HCT116 (cell line): ENCODE measurements around the gene RASAL2.

Experiments
- POLR2A ChIP-seq: IDR thresholded peaks from 2 replicates; pipeline ENCODE4 v1.7.0; 2011; ENCODE audit warnings: borderline replicate concordance; ENCODE audit not compliant: insufficient read depth, insufficient read length; ENCODE audit errors: extremely low read depth
- TF ChIP-seq, protein P1 (sequence below), 3 experiments: fragments of 200-600 bp in 1 of 3; sonication (generic) in 1 of 3; IDR thresholded peaks in 2 of 3; conservative IDR thresholded peaks in 1 of 3; 2 replicates each; pipeline ENCODE4 v1.5.1; 2012 to 2017; ENCODE audit warnings: low read depth in 2 of 3, low read length in 2 of 3, antibody characterized with exemption in 1 of 3, borderline replicate concordance in 1 of 3, control low read depth in 1 of 3, mild to moderate bottlenecking in 1 of 3, mixed read lengths in 1 of 3, mixed run types in 1 of 3, moderate library complexity in 1 of 3; ENCODE audit not compliant: insufficient read depth in 1 of 3

DNA sequence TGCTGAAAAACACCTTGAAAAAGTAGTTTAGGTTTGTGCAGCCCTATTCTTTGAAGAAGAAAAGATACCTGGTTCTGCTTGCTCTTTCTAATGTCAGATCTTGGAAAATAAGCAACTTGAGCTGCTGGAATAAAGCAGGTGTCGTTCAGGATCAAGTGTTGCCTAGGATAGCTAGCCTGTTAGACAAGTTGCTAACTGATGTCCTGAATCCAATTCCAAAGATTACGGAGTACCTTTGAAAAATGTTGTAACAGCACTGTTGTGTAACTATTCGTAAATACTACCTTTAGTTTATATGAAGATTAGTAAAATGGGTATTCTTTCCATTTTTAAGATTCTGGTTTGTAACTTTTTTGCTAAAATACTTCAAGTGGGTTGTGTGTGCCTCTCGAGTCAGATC is 251.3 kb downstream of the RASAL2 start:
- TF ChIP-seq, protein P1, sequence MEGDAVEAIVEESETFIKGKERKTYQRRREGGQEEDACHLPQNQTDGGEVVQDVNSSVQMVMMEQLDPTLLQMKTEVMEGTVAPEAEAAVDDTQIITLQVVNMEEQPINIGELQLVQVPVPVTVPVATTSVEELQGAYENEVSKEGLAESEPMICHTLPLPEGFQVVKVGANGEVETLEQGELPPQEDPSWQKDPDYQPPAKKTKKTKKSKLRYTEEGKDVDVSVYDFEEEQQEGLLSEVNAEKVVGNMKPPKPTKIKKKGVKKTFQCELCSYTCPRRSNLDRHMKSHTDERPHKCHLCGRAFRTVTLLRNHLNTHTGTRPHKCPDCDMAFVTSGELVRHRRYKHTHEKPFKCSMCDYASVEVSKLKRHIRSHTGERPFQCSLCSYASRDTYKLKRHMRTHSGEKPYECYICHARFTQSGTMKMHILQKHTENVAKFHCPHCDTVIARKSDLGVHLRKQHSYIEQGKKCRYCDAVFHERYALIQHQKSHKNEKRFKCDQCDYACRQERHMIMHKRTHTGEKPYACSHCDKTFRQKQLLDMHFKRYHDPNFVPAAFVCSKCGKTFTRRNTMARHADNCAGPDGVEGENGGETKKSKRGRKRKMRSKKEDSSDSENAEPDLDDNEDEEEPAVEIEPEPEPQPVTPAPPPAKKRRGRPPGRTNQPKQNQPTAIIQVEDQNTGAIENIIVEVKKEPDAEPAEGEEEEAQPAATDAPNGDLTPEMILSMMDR (IDR thresholded peaks at IDR 0.05 in 2 of 3, conservative IDR thresholded peaks at IDR 0.05 in 1 of 3; ENCODE audit: borderline replicate concordance in 1 of 3, insufficient read depth in 1 of 3, low read depth in 2 of 3, low read length in 2 of 3): no peak
- no peak for TF ChIP-seq POLR2A
